ENCODE results near the gene PSME2.

GRCh38 chr14:24137529-24138395 is 8.6 kb downstream of the PSME2 start:
- no peak for TF ChIP-seq CREB1 (IDR thresholded peaks at IDR 0.05; ENCODE audit: low read depth)
- TF ChIP-seq, protein P1, sequence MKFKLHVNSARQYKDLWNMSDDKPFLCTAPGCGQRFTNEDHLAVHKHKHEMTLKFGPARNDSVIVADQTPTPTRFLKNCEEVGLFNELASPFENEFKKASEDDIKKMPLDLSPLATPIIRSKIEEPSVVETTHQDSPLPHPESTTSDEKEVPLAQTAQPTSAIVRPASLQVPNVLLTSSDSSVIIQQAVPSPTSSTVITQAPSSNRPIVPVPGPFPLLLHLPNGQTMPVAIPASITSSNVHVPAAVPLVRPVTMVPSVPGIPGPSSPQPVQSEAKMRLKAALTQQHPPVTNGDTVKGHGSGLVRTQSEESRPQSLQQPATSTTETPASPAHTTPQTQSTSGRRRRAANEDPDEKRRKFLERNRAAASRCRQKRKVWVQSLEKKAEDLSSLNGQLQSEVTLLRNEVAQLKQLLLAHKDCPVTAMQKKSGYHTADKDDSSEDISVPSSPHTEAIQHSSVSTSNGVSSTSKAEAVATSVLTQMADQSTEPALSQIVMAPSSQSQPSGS (IDR thresholded peaks at IDR 0.05; ENCODE audit: low read length), result no peak
- TF ChIP-seq CTCF (IDR thresholded peaks at IDR 0.05 in 2 of 3, conservative IDR thresholded peaks at IDR 0.05 in 1 of 3; ENCODE audit: control insufficient read depth in 2 of 3, extremely low read depth in 1 of 3, insufficient read depth in 1 of 3, low read depth in 3 of 3, low read length in 3 of 3), result no peak
- no peak for TF ChIP-seq JUNB (IDR thresholded peaks at IDR 0.05)
- no peak for TF ChIP-seq RFX5 (IDR thresholded peaks at IDR 0.05; ENCODE audit: low read depth, low read length)
- no peak for TF ChIP-seq HDAC6 (IDR thresholded peaks at IDR 0.05; ENCODE audit: unreplicated experiment)
